Naive thymus-derived CD8-positive, alpha-beta T cell (primary cell): ENCODE data around the gene ZEB1. TPM values are rescaled to one million over a fixed set of nuclear protein-coding genes. Genes with fewer than 3 reads are reported as not detected.

Source experiments
- ATAC-seq, 2 donors: fragments of 150-1000 bp; cut with Tn5 transposase in 1 of 2; sonication (Bioruptor Pico), chemical (Tn5 transposase) in 1 of 2; 1 replicate in 1 of 2; 2 replicates in 1 of 2; pipeline ENCODE4 v1.10.0; 2021; ENCODE audit warnings: mild to moderate bottlenecking in 2 of 2, moderate library complexity in 2 of 2
- POLR2A ChIA-PET: fragments of 350-600 bp; sonication (Branson Sonifier 250); formaldehyde crosslinking; loops from one replicate; lab custom pipeline; 2021; ENCODE audit warnings: antibody characterized with exemption; lab: Charles Lee
- DNase-seq, 10 donors: peaks; one replicate each; pipeline versions ENCODE4 v3.0.0 to v3.0.0-alpha.2; 2020 to 2022
- H3K27ac Mint-ChIP-seq, 10 donors: one replicate each; pipeline ENCODE4 v1.8.0; 2020 to 2022; ENCODE audit warnings: mild to moderate bottlenecking in 10 of 10, mixed read lengths in 10 of 10, moderate library complexity in 4 of 10, inconsistent platforms in 1 of 10
- H3K27me3 Mint-ChIP-seq, 5 donors: one replicate each; pipeline ENCODE4 v1.8.0; 2021 to 2022; ENCODE audit warnings: mixed read lengths in 5 of 5
- H3K36me3 Mint-ChIP-seq, 3 donors: one replicate each; pipeline ENCODE4 v1.8.0; 2020 to 2022; ENCODE audit warnings: mixed read lengths in 3 of 3, mild to moderate bottlenecking in 2 of 3, inconsistent platforms in 1 of 3
- H3K4me1 Mint-ChIP-seq, 4 donors: one replicate each; pipeline ENCODE4 v1.8.0; 2021 to 2022; ENCODE audit warnings: mixed read lengths in 4 of 4
- H3K4me3 Mint-ChIP-seq, 10 donors: one replicate each; pipeline ENCODE4 v1.8.0; 2020 to 2022; ENCODE audit warnings: mild to moderate bottlenecking in 10 of 10, mixed read lengths in 10 of 10, moderate library complexity in 6 of 10, inconsistent platforms in 1 of 10
- H3K9me3 Mint-ChIP-seq, 9 donors: one replicate each; pipeline ENCODE4 v1.8.0; 2020 to 2022; ENCODE audit warnings: mixed read lengths in 9 of 9, mild to moderate bottlenecking in 3 of 9, inconsistent platforms in 1 of 9, moderate library complexity in 1 of 9
- polyA plus RNA-seq, 3 donors: library from polyadenylated mRNA; unstranded; fragments of 300-500 nt; fragmentation: Illumina TruSeq; gene quantifications; one replicate each; pipeline ENCODE4 v1.2.3, GENCODE V29; 2021
- total RNA-seq, 8 experiments: library from RNA in 2 of 8; stranded (reverse) in 2 of 8; gene quantifications; one replicate each; pipeline ENCODE4 v1.2.3 and lab custom pipeline; 2021 to 2026

Gene ZEB1
- total and polyA plus RNA-seq, 5 experiments from 2014 or later, result 25.2 to 72.4 (median 35.6) TPM

- ATAC-seq, result no peak
- Mint-ChIP-seq H3K27me3 (no peaks in the 10 kb centered on the region), H3K36me3 (peaks cover 0 to 28% (median 12%) of the 10 kb centered on the region in 3 donors), H3K4me1 (peaks cover 0 to 9% (median 7%) of the 10 kb centered on the region in 4 donors), H3K4me3 (no peak overlapping the region), H3K9me3 (peaks cover 0 to 32% (median 4%) of the 10 kb centered on the region in 9 donors), H3K27ac (no peak overlapping the region)
- POLR2A ChIA-PET, result no interaction called here
- DNase-seq, result no peak
These were observed 164.5 kb downstream of the ZEB1 start for GRCh38 chr10:31483546-31483945.

- Mint-ChIP-seq H3K4me1 (peaks cover 0 to under 1% (median 0%) of the 10 kb centered on the region in 4 donors), H3K27ac (no peak overlapping the region), H3K27me3 (no peaks in the 10 kb centered on the region), H3K4me3 (no peak overlapping the region), H3K9me3 (peaks cover 0 to 42% (median 9%) of the 10 kb centered on the region in 9 donors), H3K36me3 (peaks cover 0 to 36% (median 22%) of the 10 kb centered on the region in 3 donors)
- POLR2A ChIA-PET, result no interaction called here
- ATAC-seq (no peak), DNase-seq (no peak)
These were observed 165.6 kb downstream of the ZEB1 start for GRCh38 chr10:31484431-31485135.

- Mint-ChIP-seq H3K27me3 (no peaks in the 10 kb centered on the region), H3K36me3 (peaks cover 10 to 31% (median 21%) of the 10 kb centered on the region in 3 donors), H3K4me1 (peaks cover 0 to 3% (median 2%) of the 10 kb centered on the region in 4 donors), H3K4me3 (no peak overlapping the region), H3K27ac (peak overlapping the region in 1 of 10 donors; percentile 25), H3K9me3 (peaks cover 0 to 39% (median 9%) of the 10 kb centered on the region in 9 donors)
- POLR2A ChIA-PET, result no interaction called here
- DNase-seq (peak in 5 of 10 donors; percentile 9 to 47 (median 31)), ATAC-seq (peak in 1 of 2 donors; percentile 61)
These were observed 172.0 kb downstream of the ZEB1 start for GRCh38 chr10:31490858-31491504.

- Mint-ChIP-seq H3K27me3 (no peaks in the 10 kb centered on the region), H3K36me3 (peaks cover 59 to 74% (median 71%) of the 10 kb centered on the region in 3 donors), H3K9me3 (peaks cover 10 to 53% (median 44%) of the 10 kb centered on the region in 9 donors), H3K4me1 (peaks cover 3 to 20% (median 10%) of the 10 kb centered on the region in 4 donors), H3K27ac (no peak overlapping the region), H3K4me3 (no peak overlapping the region)
- DNase-seq (no peak), ATAC-seq (no peak)
- POLR2A ChIA-PET, result no interaction called here
These were observed 188.4 kb downstream of the ZEB1 start for GRCh38 chr10:31507427-31507826.

GRCh38 chr10:31508234-31508633 lies 189.2 kb downstream of the ZEB1 start:
- Mint-ChIP-seq H3K27ac (peak overlapping the region in 1 of 10 donors; percentile 49), H3K4me3 (no peak overlapping the region), H3K9me3 (peaks cover 10 to 53% (median 44%) of the 10 kb centered on the region in 9 donors), H3K27me3 (no peaks in the 10 kb centered on the region), H3K4me1 (peaks cover 3 to 20% (median 10%) of the 10 kb centered on the region in 4 donors), H3K36me3 (peaks cover 59 to 69% (median 65%) of the 10 kb centered on the region in 3 donors)
- no peak for DNase-seq
- POLR2A ChIA-PET, result no interaction called here
- ATAC-seq, result no peak

GRCh38 chr10:31508882-31509281 lies 189.9 kb downstream of the ZEB1 start:
- Mint-ChIP-seq H3K4me1 (peaks cover 3 to 20% (median 10%) of the 10 kb centered on the region in 4 donors), H3K4me3 (no peak overlapping the region), H3K9me3 (peaks cover 10 to 46% (median 40%) of the 10 kb centered on the region in 9 donors), H3K27ac (no peak overlapping the region), H3K36me3 (peaks cover 52 to 63% (median 59%) of the 10 kb centered on the region in 3 donors), H3K27me3 (no peaks in the 10 kb centered on the region)
- ATAC-seq (no peak), DNase-seq (no peak)
- POLR2A ChIA-PET, result no interaction called here

- Mint-ChIP-seq H3K27me3 (no peaks in the 10 kb centered on the region), H3K27ac (no peak overlapping the region), H3K36me3 (peaks cover 44 to 59% (median 56%) of the 10 kb centered on the region in 3 donors), H3K4me1 (peaks cover 3 to 20% (median 9%) of the 10 kb centered on the region in 4 donors), H3K4me3 (no peak overlapping the region), H3K9me3 (peaks cover 8 to 35% (median 31%) of the 10 kb centered on the region in 9 donors)
- POLR2A ChIA-PET, result no interaction called here
- no peak for ATAC-seq
- no peak for DNase-seq
These were observed 191.0 kb downstream of the ZEB1 start for GRCh38 chr10:31509989-31510388.

- Mint-ChIP-seq H3K4me3 (no peak overlapping the region), H3K27ac (no peak overlapping the region), H3K36me3 (peaks cover 10 to 46% (median 23%) of the 10 kb centered on the region in 3 donors), H3K27me3 (no peaks in the 10 kb centered on the region), H3K4me1 (no peaks in the 10 kb centered on the region), H3K9me3 (no peaks in the 10 kb centered on the region)
- ATAC-seq (no peak), DNase-seq (no peak)
- POLR2A ChIA-PET, result no interaction called here
These were observed 196.1 kb downstream of the ZEB1 start for GRCh38 chr10:31515116-31515515.

GRCh38 chr10:31515819-31516402 lies 196.9 kb downstream of the ZEB1 start:
- no peak overlapping the region for H3K27ac Mint-ChIP-seq
- DNase-seq (no peak), ATAC-seq (no peak)
- H3K27me3 Mint-ChIP-seq, result no peaks in the 10 kb centered on the region
- no peaks in the 10 kb centered on the region for H3K4me1 Mint-ChIP-seq
- peaks cover 11 to 46% (median 25%) of the 10 kb centered on the region in 3 donors for H3K36me3 Mint-ChIP-seq
- POLR2A ChIA-PET, result no interaction called here
- no peaks in the 10 kb centered on the region for H3K9me3 Mint-ChIP-seq
- no peak overlapping the region for H3K4me3 Mint-ChIP-seq

- Mint-ChIP-seq H3K9me3 (no peaks in the 10 kb centered on the region), H3K27me3 (no peaks in the 10 kb centered on the region), H3K36me3 (peaks cover 11 to 77% (median 39%) of the 10 kb centered on the region in 3 donors), H3K4me1 (peaks cover 0 to 3% (median 0%) of the 10 kb centered on the region in 4 donors), H3K27ac (no peak overlapping the region), H3K4me3 (no peak overlapping the region)
- no peak for DNase-seq
- no peak for ATAC-seq
- POLR2A ChIA-PET, result no interaction called here
These were observed 202.2 kb downstream of the ZEB1 start for GRCh38 chr10:31520986-31521831.

GRCh38 chr10:31522820-31523219 lies 203.8 kb downstream of the ZEB1 start:
- no peak for ATAC-seq
- H3K9me3 Mint-ChIP-seq, result no peaks in the 10 kb centered on the region
- no peaks in the 10 kb centered on the region for H3K27me3 Mint-ChIP-seq
- H3K4me3 Mint-ChIP-seq, result no peak overlapping the region
- H3K36me3 Mint-ChIP-seq, result peaks cover 16 to 82% (median 46%) of the 10 kb centered on the region in 3 donors
- POLR2A ChIA-PET, result interaction anchor here (0.9 kb wide), 1 partner anchor 738 kb away, joined by 3 read pairs; no protein-coding TSS in a partner anchor
- peak overlapping the region in 1 of 10 donors; percentile 29 for H3K27ac Mint-ChIP-seq
- DNase-seq, result no peak
- peaks cover 0 to 3% (median 0%) of the 10 kb centered on the region in 4 donors for H3K4me1 Mint-ChIP-seq

GRCh38 chr10:31524460-31524859 lies 205.4 kb downstream of the ZEB1 start:
- H3K9me3 Mint-ChIP-seq, result no peaks in the 10 kb centered on the region
- POLR2A ChIA-PET, result interaction anchor here (0.7 kb wide), 1 partner anchor 494 kb away, joined by 3 read pairs; no protein-coding TSS in a partner anchor
- H3K4me3 Mint-ChIP-seq, result no peak overlapping the region
- DNase-seq (no peak), ATAC-seq (no peak)
- peaks cover 16 to 73% (median 45%) of the 10 kb centered on the region in 3 donors for H3K36me3 Mint-ChIP-seq
- H3K27me3 Mint-ChIP-seq, result no peaks in the 10 kb centered on the region
- H3K4me1 Mint-ChIP-seq, result peaks cover 0 to 3% (median 0%) of the 10 kb centered on the region in 4 donors
- peak overlapping the region in 2 of 10 donors; percentile 30 to 57 for H3K27ac Mint-ChIP-seq
